Measurements from ENCODE around the gene NSL1. TPM values are rescaled to one million over a fixed set of nuclear protein-coding genes. Genes with fewer than 3 reads are reported as not detected.

Gene NSL1
- polyA plus RNA-seq, 3 donors from 2014 or later: 63.4 to 70.6 (median 64.6) TPM

DNA sequence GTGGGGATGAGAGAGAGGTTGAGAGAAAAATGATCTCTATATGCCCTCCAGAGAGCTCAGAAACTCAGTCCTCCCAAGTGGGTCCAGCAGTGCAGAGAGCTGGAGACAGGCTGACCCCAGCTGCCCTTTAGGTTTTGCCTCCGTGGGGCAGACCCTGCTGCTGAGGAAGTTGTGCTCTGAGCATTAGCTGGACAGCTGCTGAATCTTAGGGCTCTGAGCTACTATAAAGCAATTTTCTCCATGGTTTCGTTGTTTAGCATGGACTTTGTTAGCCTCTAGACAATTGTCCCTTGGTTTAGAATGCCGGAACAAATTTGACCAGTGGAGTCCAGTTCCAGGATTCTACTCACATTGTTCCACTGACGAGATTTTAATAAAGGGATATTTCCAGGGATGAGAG lies 114.0 kb downstream of the NSL1 start:
- no peak for DNase-seq
- peaks cover 3 to 12% (median 7%) of the 10 kb centered on the region in 3 donors for H3K27me3 Mint-ChIP-seq (ENCODE audit: low read depth in 3 of 3)
- no peaks in the 10 kb centered on the region for H3K9me3 Mint-ChIP-seq
- no peak overlapping the region for H3K4me3 Mint-ChIP-seq
- H3K27ac Mint-ChIP-seq: no peak overlapping the region
- H3K36me3 Mint-ChIP-seq: no peaks in the 10 kb centered on the region
- H3K4me1 Mint-ChIP-seq: peaks cover 10 to 16% of the 10 kb centered on the region in 2 donors

DNA sequence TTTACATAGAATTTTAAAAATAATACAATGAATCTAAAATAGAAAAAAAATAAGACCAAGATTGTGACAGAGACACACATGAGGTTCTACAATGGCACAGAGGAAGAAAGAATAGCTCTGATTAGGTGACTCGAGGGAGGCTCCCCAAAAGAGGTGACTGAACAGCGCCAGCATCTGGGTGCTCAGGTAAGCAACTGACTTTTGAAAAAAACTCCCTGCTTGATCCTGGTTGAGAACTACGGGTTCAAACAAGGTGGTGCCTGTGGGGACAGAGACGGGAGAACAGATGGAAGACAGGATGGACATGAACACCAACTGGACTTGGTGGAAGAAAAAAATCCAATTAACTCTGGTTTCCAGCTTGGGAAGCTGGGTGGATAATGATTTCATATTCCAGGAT lies 114.4 kb downstream of the NSL1 start:
- Mint-ChIP-seq H3K27me3 (ENCODE audit: low read depth in 3 of 3) (peaks cover 3 to 12% (median 7%) of the 10 kb centered on the region in 3 donors), H3K9me3 (no peaks in the 10 kb centered on the region), H3K36me3 (no peaks in the 10 kb centered on the region), H3K27ac (no peak overlapping the region), H3K4me3 (no peak overlapping the region), H3K4me1 (peaks cover 6 to 12% of the 10 kb centered on the region in 2 donors)
- no peak for DNase-seq

Other genes starting within 250 kb of the NSL1 start
- gene ATF3, start 183.0 kb downstream of the NSL1 start, polyA plus RNA-seq: under 1 TPM in 2 of 3 donors, not detected in 1; 0.40 to 0.70 TPM
- gene BATF3, start 91.9 kb downstream of the NSL1 start, polyA plus RNA-seq: 1 to 10 TPM; 4.4 to 7.4 (median 7.2) TPM
- 10 to 100 TPM in 2 of 3 donors, 1 to 10 TPM in 1; 8.5 to 14.8 (median 14.6) TPM for gene TATDN3, start 117 bp upstream of the NSL1 start, polyA plus RNA-seq
- gene SPATA45, start 55.9 kb upstream of the NSL1 start, polyA plus RNA-seq: not detected
- 1 to 10 TPM in 2 of 3 donors, under 1 TPM in 1; 0.12 to 4.1 (median 1.6) TPM for gene FLVCR1, start 66.5 kb upstream of the NSL1 start, polyA plus RNA-seq
- gene VASH2, start 158.8 kb upstream of the NSL1 start, polyA plus RNA-seq: under 1 TPM in 1 of 3 donors, not detected in 2; 0.49 TPM
- 10 to 100 TPM; 21.1 to 34.8 (median 22.8) TPM for gene ANGEL2, start 224.1 kb upstream of the NSL1 start, polyA plus RNA-seq